RWPE2 (cell line): Measurements from ENCODE around the gene FUS.
A peak's percentile ranks its signal among the peaks of the same experiment; 100 is the strongest.
"Not testable (repeated sequence)": the region's sequence is repeated elsewhere in the genome, so short reads cannot be mapped to it uniquely, and the experiment has no call there.

ENCODE experiments used
- ATAC-seq: fragments of 200-7000 bp; cut with Tn5 transposase; 3 replicates; pipeline ENCODE4 v1.9.1; 2021; ENCODE audit warnings: low read depth
- DNase-seq: peaks from one replicate; pipeline ENCODE4 v3.0.0-alpha.2; 2020; ENCODE audit warnings: low spot score
- H3K27ac ChIP-seq: fragments of 450-650 bp; 2 replicates; pipeline ENCODE4 v1.5.1; 2017; ENCODE audit warnings: mild to moderate bottlenecking; ENCODE audit not compliant: poor library complexity, severe bottlenecking
- H3K27me3 ChIP-seq: fragments of 250-450 bp; sonication (Bioruptor Pico); 2 replicates; pipeline ENCODE4 v1.5.1; 2021; ENCODE audit warnings: mild to moderate bottlenecking, moderate library complexity; ENCODE audit not compliant: insufficient read depth, poor library complexity, severe bottlenecking
- H3K36me3 ChIP-seq: fragments of 250-450 bp; sonication (Bioruptor Pico); 2 replicates; pipeline ENCODE4 v1.5.1; 2020; ENCODE audit warnings: low read depth, mild to moderate bottlenecking, moderate library complexity
- H3K4me1 ChIP-seq: fragments of 250-450 bp; sonication (Bioruptor Pico); 2 replicates; pipeline ENCODE4 v1.5.1; 2021; ENCODE audit warnings: mild to moderate bottlenecking, moderate library complexity; ENCODE audit not compliant: insufficient read depth, poor library complexity, severe bottlenecking
- H3K4me3 ChIP-seq: fragments of 250-450 bp; sonication (Bioruptor Pico); 2 replicates; pipeline ENCODE4 v1.5.1; 2021; ENCODE audit warnings: mild to moderate bottlenecking, moderate library complexity; ENCODE audit not compliant: severe bottlenecking
- H3K9me3 ChIP-seq: fragments of 250-450 bp; sonication (Bioruptor Pico); 2 replicates; pipeline ENCODE4 v1.5.1; 2021; ENCODE audit warnings: mild to moderate bottlenecking, moderate library complexity; ENCODE audit not compliant: severe bottlenecking
- TF ChIP-seq, protein P1 (sequence below): fragments of 450-650 bp; IDR thresholded peaks from one replicate; pipeline ENCODE4 v1.5.1; 2017; ENCODE audit warnings: mild to moderate bottlenecking, moderate library complexity; ENCODE audit not compliant: poor library complexity, severe bottlenecking

Gene FUS

DNA sequence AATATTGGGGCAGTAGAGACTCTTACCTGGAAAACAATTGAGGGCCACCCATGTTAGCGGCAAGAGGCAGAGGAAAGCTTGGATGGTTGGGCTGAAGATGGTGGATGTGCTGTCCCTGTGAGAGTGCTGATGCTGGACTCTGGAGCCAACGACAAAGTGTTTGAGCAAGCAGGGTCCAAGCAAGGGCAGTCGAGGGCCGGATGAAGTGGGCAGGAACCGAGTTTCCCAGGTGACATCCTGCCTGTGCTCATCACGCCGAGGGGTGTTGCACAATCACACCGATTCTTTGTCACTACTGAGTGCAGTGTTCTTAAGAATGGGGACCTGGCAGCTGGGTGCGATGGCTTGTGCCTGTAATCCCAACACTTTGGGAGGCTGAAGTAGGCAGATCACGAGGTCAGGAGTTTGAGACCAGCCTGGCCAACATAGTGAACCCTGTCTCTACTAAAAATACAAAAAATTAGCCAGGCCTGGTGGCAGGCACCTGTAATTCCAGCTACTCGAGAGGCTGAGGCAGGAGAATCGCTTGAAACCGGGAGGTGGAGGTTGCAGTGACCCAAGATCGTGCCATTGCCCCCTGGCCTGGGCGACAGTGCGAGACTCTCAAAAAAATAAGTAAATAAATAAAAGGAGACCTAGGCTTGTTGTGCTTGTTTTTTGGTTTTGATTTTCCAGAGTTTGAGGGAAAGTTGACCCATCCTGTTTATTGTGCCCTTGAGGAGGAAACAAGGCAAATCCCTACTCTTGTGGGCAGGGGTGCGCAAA lies 16.6 kb downstream of the FUS start:
- Histone ChIP-seq H3K4me3 (no peak overlapping the region), H3K9me3 (no peaks in the 10 kb centered on the region), H3K27me3 (no peaks in the 10 kb centered on the region), H3K27ac (no peak overlapping the region), H3K36me3 (peaks cover 59% of the 10 kb centered on the region), H3K4me1 (peaks cover 10% of the 10 kb centered on the region)
- TF ChIP-seq, protein P1, sequence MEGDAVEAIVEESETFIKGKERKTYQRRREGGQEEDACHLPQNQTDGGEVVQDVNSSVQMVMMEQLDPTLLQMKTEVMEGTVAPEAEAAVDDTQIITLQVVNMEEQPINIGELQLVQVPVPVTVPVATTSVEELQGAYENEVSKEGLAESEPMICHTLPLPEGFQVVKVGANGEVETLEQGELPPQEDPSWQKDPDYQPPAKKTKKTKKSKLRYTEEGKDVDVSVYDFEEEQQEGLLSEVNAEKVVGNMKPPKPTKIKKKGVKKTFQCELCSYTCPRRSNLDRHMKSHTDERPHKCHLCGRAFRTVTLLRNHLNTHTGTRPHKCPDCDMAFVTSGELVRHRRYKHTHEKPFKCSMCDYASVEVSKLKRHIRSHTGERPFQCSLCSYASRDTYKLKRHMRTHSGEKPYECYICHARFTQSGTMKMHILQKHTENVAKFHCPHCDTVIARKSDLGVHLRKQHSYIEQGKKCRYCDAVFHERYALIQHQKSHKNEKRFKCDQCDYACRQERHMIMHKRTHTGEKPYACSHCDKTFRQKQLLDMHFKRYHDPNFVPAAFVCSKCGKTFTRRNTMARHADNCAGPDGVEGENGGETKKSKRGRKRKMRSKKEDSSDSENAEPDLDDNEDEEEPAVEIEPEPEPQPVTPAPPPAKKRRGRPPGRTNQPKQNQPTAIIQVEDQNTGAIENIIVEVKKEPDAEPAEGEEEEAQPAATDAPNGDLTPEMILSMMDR, result no peak
- DNase-seq (no peak), ATAC-seq (no peak)

DNA sequence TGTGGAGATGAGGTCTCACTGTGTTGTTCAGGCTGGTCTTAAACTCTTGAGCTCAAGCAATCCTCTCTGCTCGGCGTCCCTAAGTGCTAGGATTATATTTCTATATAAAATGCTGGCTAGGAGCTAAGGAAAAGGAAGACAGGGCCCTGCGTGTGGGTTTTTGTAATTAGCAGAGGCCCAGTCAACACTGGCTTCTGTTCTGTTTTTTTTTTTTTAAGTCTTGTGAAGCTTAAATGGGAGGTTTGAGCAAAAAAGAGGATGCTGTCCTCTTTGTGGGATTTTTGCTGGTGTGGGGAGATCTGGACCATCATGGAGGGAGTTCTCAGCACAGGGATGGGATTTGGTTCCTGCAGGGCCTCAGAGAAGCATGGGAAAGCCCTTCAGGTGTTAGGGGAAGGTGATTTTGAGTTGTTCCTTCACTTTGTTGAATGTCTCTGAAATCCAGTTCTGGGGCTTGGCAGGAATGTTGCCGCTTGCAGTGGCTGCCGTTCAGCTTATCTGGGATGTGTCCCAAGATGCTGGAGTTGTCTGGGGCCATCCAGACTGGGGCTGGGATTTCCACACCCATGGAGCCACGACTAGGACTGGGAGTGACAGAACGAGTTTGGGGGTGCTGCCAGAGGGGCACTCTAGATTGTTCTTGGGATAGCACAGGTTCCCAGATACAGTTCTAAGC lies 18.4 kb downstream of the FUS start:
- no peaks in the 10 kb centered on the region for H3K9me3 ChIP-seq
- no peaks in the 10 kb centered on the region for H3K27me3 ChIP-seq
- ATAC-seq (no peak), DNase-seq (no peak)
- H3K4me3 ChIP-seq, result no peak overlapping the region
- peaks cover 11% of the 10 kb centered on the region for H3K4me1 ChIP-seq
- peaks cover 41% of the 10 kb centered on the region for H3K36me3 ChIP-seq
- TF ChIP-seq, protein P1, result no peak
- H3K27ac ChIP-seq, result no peak overlapping the region

DNA sequence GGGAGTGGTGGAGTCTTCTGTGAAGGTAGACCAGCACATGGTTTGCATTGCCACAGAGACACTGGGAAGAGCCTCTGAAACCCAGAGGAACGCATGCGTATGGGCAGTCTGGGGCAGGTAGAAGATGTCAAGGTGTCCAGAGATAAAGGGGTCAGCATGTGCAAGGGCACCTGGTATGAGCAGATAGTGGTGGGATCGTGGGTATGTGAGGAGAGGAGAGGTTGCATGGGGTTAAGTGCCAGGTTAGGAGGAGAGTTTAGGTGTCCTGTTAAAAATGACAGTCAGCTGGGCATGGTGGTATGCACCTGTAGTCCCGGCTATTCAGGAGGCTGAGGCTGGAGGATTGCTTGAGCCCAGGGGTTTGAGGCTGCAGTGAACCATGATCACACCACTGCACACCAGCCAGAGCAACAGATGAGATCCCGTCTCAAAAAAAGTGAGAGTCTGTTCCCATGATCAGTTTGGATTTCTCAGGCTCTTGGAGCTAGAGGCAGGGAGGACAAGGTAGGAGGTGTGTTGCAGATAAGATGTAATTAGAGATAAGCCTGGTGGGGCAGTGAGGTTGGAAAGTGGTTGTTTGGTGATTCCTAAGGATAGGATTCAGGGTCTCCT lies 19.6 kb downstream of the FUS start:
- Histone ChIP-seq H3K36me3 (peaks cover 29% of the 10 kb centered on the region), H3K4me1 (peaks cover 11% of the 10 kb centered on the region), H3K27me3 (no peaks in the 10 kb centered on the region), H3K27ac (no peak overlapping the region), H3K4me3 (no peak overlapping the region), H3K9me3 (no peaks in the 10 kb centered on the region)
- ATAC-seq (no peak), DNase-seq (no peak)
- TF ChIP-seq, protein P1, result no peak

DNA sequence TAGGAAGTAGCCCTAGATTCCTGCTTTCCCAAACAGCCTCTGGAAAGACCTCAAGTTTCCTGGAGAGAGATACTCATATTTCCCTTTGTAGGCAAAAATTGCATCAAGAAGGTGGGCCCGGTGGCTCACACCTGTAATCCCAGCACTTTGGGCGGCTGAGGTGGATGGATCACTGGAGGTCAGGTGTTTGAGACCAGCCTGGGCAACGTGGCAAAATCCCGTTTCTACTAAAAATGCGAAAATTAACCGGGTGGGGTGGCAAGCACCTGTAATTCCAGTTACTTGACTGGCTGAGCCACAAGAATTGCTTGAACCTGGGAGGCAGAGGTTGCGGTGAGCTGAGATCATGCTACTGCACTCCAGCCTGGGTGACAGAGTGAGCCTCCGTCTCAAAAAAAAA lies 20.2 kb downstream of the FUS start:
- not testable (repeated sequence) for DNase-seq, H3K9me3 ChIP-seq, H3K4me3 ChIP-seq, ATAC-seq, H3K27me3 ChIP-seq
- Histone ChIP-seq H3K27ac (peak overlapping the region; percentile 39), H3K4me1 (peaks cover 11% of the 10 kb centered on the region), H3K36me3 (peaks cover 23% of the 10 kb centered on the region)

DNA sequence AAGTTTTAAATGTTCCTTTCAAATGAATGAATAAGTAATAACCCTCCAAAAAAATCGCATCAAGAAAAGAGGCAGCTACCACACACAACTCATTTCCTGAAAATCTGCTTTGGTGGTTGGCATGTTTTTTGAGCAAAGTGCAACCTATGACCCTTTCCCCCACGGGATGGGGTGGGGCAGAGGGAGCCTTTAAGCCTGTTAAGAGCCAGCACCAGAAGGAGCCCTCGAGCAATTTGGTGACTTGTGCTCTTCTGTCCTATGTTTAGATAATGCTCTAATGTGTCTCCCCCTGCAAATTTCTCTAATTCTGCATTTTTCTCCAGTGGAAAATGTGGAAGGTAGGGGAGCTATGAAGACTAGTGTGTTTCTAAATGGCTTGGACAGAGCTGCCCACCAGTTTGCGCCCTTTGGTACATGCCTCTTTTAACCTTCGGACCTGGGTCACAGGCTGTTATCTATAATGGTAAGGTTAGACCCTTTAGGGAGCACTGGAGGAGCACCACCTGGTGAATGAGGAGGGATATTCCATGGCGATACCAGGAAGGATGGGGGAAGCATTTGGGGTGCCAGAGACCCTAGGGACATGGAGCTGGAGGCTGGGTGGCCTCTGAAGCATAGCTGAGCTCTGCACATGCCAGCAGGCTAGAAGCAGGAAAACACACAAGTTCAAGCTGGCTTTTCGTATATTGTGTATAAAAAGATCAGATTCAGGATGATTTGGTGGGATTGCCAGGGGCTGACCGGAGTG lies 21.1 kb downstream of the FUS start:
- H3K27ac ChIP-seq, result peak overlapping the region; percentile 39
- peak; percentile 52 for DNase-seq

More for the DNA sequence above, 21.1 kb downstream of the FUS start:
- H3K4me3 ChIP-seq, result peak overlapping the region; percentile 39
- peak; percentile 7; the same call in 2 of the 3 replicates for ATAC-seq
- peaks cover 11% of the 10 kb centered on the region for H3K4me1 ChIP-seq
- H3K36me3 ChIP-seq, result peaks cover 14% of the 10 kb centered on the region
- TF ChIP-seq, protein P1, result no peak
- H3K9me3 ChIP-seq, result no peaks in the 10 kb centered on the region
- no peaks in the 10 kb centered on the region for H3K27me3 ChIP-seq
